Activated CD4-positive, alpha-beta T cell treated with anti-CD3 and anti-CD28 coated beads, Interleukin-2, amount 10 ng/mL, durations not matched to agents 24 days and 14 days (primary cell): ENCODE measurements around the gene ANAPC7. TPM values are rescaled to one million over a fixed set of nuclear protein-coding genes. Genes with fewer than 3 reads are reported as not detected.
"Not testable (repeated sequence)": the region's sequence is repeated elsewhere in the genome, so short reads cannot be mapped to it uniquely, and the experiment has no call there.

ENCODE experiments used
- DNase-seq: peaks from one replicate; pipeline ENCODE4 v3.0.0; 2022
- H3K27ac Mint-ChIP-seq: one replicate; pipeline ENCODE4 v1.8.0; 2022; ENCODE audit warnings: mild to moderate bottlenecking, mixed read lengths
- H3K27me3 Mint-ChIP-seq: one replicate; pipeline ENCODE4 v1.8.0; 2022; ENCODE audit warnings: mixed read lengths
- H3K36me3 Mint-ChIP-seq: one replicate; pipeline ENCODE4 v1.8.0; 2022; ENCODE audit warnings: low read depth, mild to moderate bottlenecking, mixed read lengths
- H3K4me1 Mint-ChIP-seq: one replicate; pipeline ENCODE4 v1.8.0; 2021; ENCODE audit warnings: mixed read lengths
- H3K4me3 Mint-ChIP-seq: one replicate; pipeline ENCODE4 v1.8.0; 2022; ENCODE audit warnings: mild to moderate bottlenecking, moderate library complexity, mixed read lengths
- H3K9me3 Mint-ChIP-seq: one replicate; pipeline ENCODE4 v1.8.0; 2021; ENCODE audit warnings: mixed read lengths
- intact Hi-C: fragments of 100-400 bp; cut with micrococcal nuclease; formaldehyde crosslinking; loops from one replicate; pipeline ENCODE4 v1.15.1; 2023
- total RNA-seq: library from RNA; stranded (reverse); gene quantifications from 2 replicates; pipeline ENCODE4 v1.2.3, GENCODE V29; 2022

The ANAPC7 gene
- total RNA-seq, 1 donor from 2014 or later: 71.4 TPM

- H3K9me3 Mint-ChIP-seq, H3K4me3 Mint-ChIP-seq, DNase-seq, H3K36me3 Mint-ChIP-seq, intact Hi-C loops, H3K27ac Mint-ChIP-seq, H3K4me1 Mint-ChIP-seq: not testable (repeated sequence)
- H3K27me3 Mint-ChIP-seq: peaks cover 19% of the 10 kb centered on the region
These were observed 13.6 kb upstream of the ANAPC7 start for GRCh38 chr12:110417113-110417512.

GRCh38 chr12:110410086-110410485, 6.6 kb upstream of the ANAPC7 start:
- intact Hi-C loops, H3K27me3 Mint-ChIP-seq, H3K9me3 Mint-ChIP-seq, H3K36me3 Mint-ChIP-seq, H3K27ac Mint-ChIP-seq, H3K4me1 Mint-ChIP-seq, H3K4me3 Mint-ChIP-seq, DNase-seq: not testable (repeated sequence)

GRCh38 chr12:110405126-110405662, 1.7 kb upstream of the ANAPC7 start:
- DNase-seq, H3K9me3 Mint-ChIP-seq, H3K27me3 Mint-ChIP-seq, intact Hi-C loops, H3K27ac Mint-ChIP-seq, H3K4me3 Mint-ChIP-seq: not testable (repeated sequence)
- H3K4me1 Mint-ChIP-seq: peaks cover 11% of the 10 kb centered on the region
- H3K36me3 Mint-ChIP-seq: peaks cover 16% of the 10 kb centered on the region

GRCh38 chr12:110403976-110404682, 621 bp upstream of the ANAPC7 start:
- intact Hi-C loops: loop anchor here (1.0 to 5.0 kb wide), 2 partner anchors 27 to 98 kb away; partner anchors contain the start of genes RAD9B and VPS29
- DNase-seq: peak; percentile 94
- Mint-ChIP-seq H3K27ac (peak overlapping the region; percentile 98), H3K27me3 (no peaks in the 10 kb centered on the region), H3K4me1 (peaks cover 15% of the 10 kb centered on the region), H3K4me3 (peak overlapping the region; percentile 99), H3K36me3 (peaks cover 22% of the 10 kb centered on the region), H3K9me3 (no peaks in the 10 kb centered on the region)

GRCh38 chr12:110382683-110383082, 20.8 kb downstream of the ANAPC7 start:
- Mint-ChIP-seq H3K36me3 (peaks cover 68% of the 10 kb centered on the region), H3K4me1 (peaks cover 9% of the 10 kb centered on the region), H3K27me3 (no peaks in the 10 kb centered on the region), H3K9me3 (no peaks in the 10 kb centered on the region), H3K27ac (peak overlapping the region; percentile 75), H3K4me3 (no peak overlapping the region)
- intact Hi-C loops: no loop called here
- DNase-seq: no peak

GRCh38 chr12:110379631-110380030, 23.9 kb downstream of the ANAPC7 start:
- no peak for DNase-seq
- no peak overlapping the region for H3K27ac Mint-ChIP-seq
- intact Hi-C loops: no loop called here
- no peaks in the 10 kb centered on the region for H3K27me3 Mint-ChIP-seq
- H3K9me3 Mint-ChIP-seq: no peaks in the 10 kb centered on the region
- peaks cover 7% of the 10 kb centered on the region for H3K4me1 Mint-ChIP-seq
- peaks cover 67% of the 10 kb centered on the region for H3K36me3 Mint-ChIP-seq
- H3K4me3 Mint-ChIP-seq: no peak overlapping the region

- Mint-ChIP-seq H3K27ac (no peak overlapping the region), H3K9me3 (no peaks in the 10 kb centered on the region), H3K27me3 (no peaks in the 10 kb centered on the region), H3K36me3 (peaks cover 68% of the 10 kb centered on the region), H3K4me1 (peaks cover 4% of the 10 kb centered on the region), H3K4me3 (no peak overlapping the region)
- DNase-seq: no peak
- intact Hi-C loops: no loop called here
These were observed 24.3 kb downstream of the ANAPC7 start for GRCh38 chr12:110379197-110379596.

GRCh38 chr12:110378131-110378790, 25.2 kb downstream of the ANAPC7 start:
- H3K4me1 Mint-ChIP-seq, intact Hi-C loops, H3K27me3 Mint-ChIP-seq, DNase-seq, H3K4me3 Mint-ChIP-seq, H3K9me3 Mint-ChIP-seq: not testable (repeated sequence)
- Mint-ChIP-seq H3K27ac (peak overlapping the region; percentile 9), H3K36me3 (peaks cover 72% of the 10 kb centered on the region)

GRCh38 chr12:110373962-110374611, 29.4 kb downstream of the ANAPC7 start:
- H3K36me3 Mint-ChIP-seq: peaks cover 53% of the 10 kb centered on the region
- H3K27ac Mint-ChIP-seq: no peak overlapping the region

GRCh38 chr12:110373425-110373824, 30.1 kb downstream of the ANAPC7 start:
- DNase-seq: no peak
- Mint-ChIP-seq H3K4me3 (no peak overlapping the region), H3K36me3 (peaks cover 46% of the 10 kb centered on the region), H3K27me3 (no peaks in the 10 kb centered on the region), H3K9me3 (no peaks in the 10 kb centered on the region), H3K4me1 (no peaks in the 10 kb centered on the region), H3K27ac (no peak overlapping the region)
- intact Hi-C loops: no loop called here

More at GRCh38 chr12:110373962-110374611, 29.4 kb downstream of the ANAPC7 start:
- Mint-ChIP-seq H3K27me3 (no peaks in the 10 kb centered on the region), H3K4me3 (no peak overlapping the region), H3K9me3 (no peaks in the 10 kb centered on the region), H3K4me1 (no peaks in the 10 kb centered on the region)
- DNase-seq: no peak
- intact Hi-C loops: no loop called here

- Mint-ChIP-seq H3K4me1 (no peaks in the 10 kb centered on the region), H3K36me3 (peaks cover 43% of the 10 kb centered on the region), H3K4me3 (no peak overlapping the region), H3K27ac (no peak overlapping the region), H3K27me3 (no peaks in the 10 kb centered on the region), H3K9me3 (no peaks in the 10 kb centered on the region)
- DNase-seq: no peak
- intact Hi-C loops: no loop called here
These were observed 30.5 kb downstream of the ANAPC7 start for GRCh38 chr12:110373025-110373424.

- peaks cover 35% of the 10 kb centered on the region for H3K36me3 Mint-ChIP-seq
- DNase-seq: no peak
- no peak overlapping the region for H3K27ac Mint-ChIP-seq
- H3K4me3 Mint-ChIP-seq: no peak overlapping the region
- no peaks in the 10 kb centered on the region for H3K9me3 Mint-ChIP-seq
- intact Hi-C loops: no loop called here
- no peaks in the 10 kb centered on the region for H3K27me3 Mint-ChIP-seq
- no peaks in the 10 kb centered on the region for H3K4me1 Mint-ChIP-seq
These were observed 31.5 kb downstream of the ANAPC7 start for GRCh38 chr12:110372056-110372425.

GRCh38 chr12:110371408-110372055, 32.0 kb downstream of the ANAPC7 start:
- Mint-ChIP-seq H3K9me3 (no peaks in the 10 kb centered on the region), H3K36me3 (peaks cover 32% of the 10 kb centered on the region), H3K27ac (no peak overlapping the region), H3K4me1 (no peaks in the 10 kb centered on the region), H3K4me3 (no peak overlapping the region), H3K27me3 (no peaks in the 10 kb centered on the region)
- no peak for DNase-seq
- intact Hi-C loops: no loop called here
